TTC549 (cell line): Measurements from ENCODE around the gene RAB7A.
A peak's percentile ranks its signal among the peaks of the same experiment; 100 is the strongest.

Source experiments
- FAIRE-seq: peaks from 2 replicates; lab custom pipeline; 2012; peaks lifted over from hg19 to GRCh38; lab: Jason Lieb, UNC

Gene RAB7A

GRCh38 chr3:128726023-128727016, at the start of gene RAB7A:
Gene RAB7A, plus strand, starts transcription at chr3:128726183. Its CDS starts 69,185 bp downstream, at chr3:128795368.
- FAIRE-seq: peak; percentile 88

- no peak for FAIRE-seq
Observed at GRCh38 chr3:128679338-128679737, 46.6 kb upstream of the RAB7A start.

- FAIRE-seq: peak; percentile 29
Observed at GRCh38 chr3:128680603-128681368, 45.2 kb upstream of the RAB7A start.

GRCh38 chr3:128681369-128681829, 44.6 kb upstream of the RAB7A start:
- no peak for FAIRE-seq

- FAIRE-seq: no peak
Observed at GRCh38 chr3:128683957-128684356, 42.0 kb upstream of the RAB7A start.

GRCh38 chr3:128684986-128685726, 40.8 kb upstream of the RAB7A start:
- FAIRE-seq: no peak

- FAIRE-seq: no peak
Observed at GRCh38 chr3:128686465-128686864, 39.5 kb upstream of the RAB7A start.

- no peak for FAIRE-seq
Observed at GRCh38 chr3:128689060-128689459, 36.9 kb upstream of the RAB7A start.

GRCh38 chr3:128693696-128694095, 32.3 kb upstream of the RAB7A start:
- no peak for FAIRE-seq

GRCh38 chr3:128697341-128697740, 28.6 kb upstream of the RAB7A start:
- FAIRE-seq: no peak

- no peak for FAIRE-seq
Observed at GRCh38 chr3:128698211-128699047, 27.6 kb upstream of the RAB7A start.

- FAIRE-seq: no peak
Observed at GRCh38 chr3:128701342-128702212, 24.4 kb upstream of the RAB7A start.

GRCh38 chr3:128702391-128702790, 23.6 kb upstream of the RAB7A start:
- FAIRE-seq: no peak

- no peak for FAIRE-seq
Observed at GRCh38 chr3:128703561-128703960, 22.4 kb upstream of the RAB7A start.

GRCh38 chr3:128706086-128706615, 19.8 kb upstream of the RAB7A start:
- FAIRE-seq: no peak

GRCh38 chr3:128707928-128708494, 18.0 kb upstream of the RAB7A start:
- no peak for FAIRE-seq

GRCh38 chr3:128709038-128709437, 16.9 kb upstream of the RAB7A start:
- FAIRE-seq: no peak

- FAIRE-seq: no peak
Observed at GRCh38 chr3:128709506-128710210, 16.3 kb upstream of the RAB7A start.

GRCh38 chr3:128710816-128711433, 15.1 kb upstream of the RAB7A start:
- FAIRE-seq: no peak
